ENCODE data around the gene SERPINH1.
"Not testable (repeated sequence)": the region's sequence is repeated elsewhere in the genome, so short reads cannot be mapped to it uniquely, and the experiment has no call there.

SERPINH1 gene

DNA sequence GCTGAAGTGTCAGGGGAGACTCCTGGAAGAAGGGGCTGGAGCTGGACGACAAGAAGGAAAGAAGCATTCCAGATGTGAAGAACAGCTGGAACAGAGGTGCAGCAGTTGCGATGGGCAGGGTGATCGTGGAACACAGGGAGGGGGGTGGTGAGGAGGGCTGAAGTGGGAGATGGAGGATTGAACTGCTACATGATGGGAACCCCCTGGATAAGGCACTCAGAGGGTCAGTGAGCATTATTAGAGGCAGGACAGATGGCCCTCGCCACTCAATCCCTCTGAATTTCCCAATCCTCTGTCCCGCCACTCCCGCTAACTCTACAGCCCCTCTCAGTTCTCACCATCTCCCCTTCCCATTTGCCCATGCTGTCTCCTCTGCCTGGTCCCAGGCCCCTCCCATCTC is 14.0 kb downstream of the SERPINH1 start:
- DNase-seq: no peak

GRCh38 chr11:75576499-75576918 is 14.5 kb downstream of the SERPINH1 start:
- no peak for DNase-seq

DNA sequence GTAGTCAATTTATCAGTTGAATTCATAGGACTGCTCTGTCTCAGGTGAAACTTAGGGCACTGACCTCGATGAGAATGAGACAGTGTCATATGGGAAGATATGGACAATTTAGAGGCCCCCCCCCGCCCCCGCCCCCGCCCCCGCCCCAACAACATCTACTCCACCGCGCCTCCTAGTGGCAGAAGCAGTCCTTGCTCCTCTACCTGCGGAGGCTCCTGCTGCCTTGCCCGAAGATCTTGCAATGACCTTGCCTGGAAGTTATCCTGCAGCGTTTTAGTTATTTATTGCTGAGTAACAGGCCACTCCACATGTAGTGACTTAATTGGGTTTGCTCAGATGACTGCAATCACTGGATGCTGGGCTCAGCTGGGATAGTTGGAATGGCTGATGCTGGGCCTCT is 15.2 kb downstream of the SERPINH1 start:
- DNase-seq: peak; percentile 21 to 59 (median 42)

DNA sequence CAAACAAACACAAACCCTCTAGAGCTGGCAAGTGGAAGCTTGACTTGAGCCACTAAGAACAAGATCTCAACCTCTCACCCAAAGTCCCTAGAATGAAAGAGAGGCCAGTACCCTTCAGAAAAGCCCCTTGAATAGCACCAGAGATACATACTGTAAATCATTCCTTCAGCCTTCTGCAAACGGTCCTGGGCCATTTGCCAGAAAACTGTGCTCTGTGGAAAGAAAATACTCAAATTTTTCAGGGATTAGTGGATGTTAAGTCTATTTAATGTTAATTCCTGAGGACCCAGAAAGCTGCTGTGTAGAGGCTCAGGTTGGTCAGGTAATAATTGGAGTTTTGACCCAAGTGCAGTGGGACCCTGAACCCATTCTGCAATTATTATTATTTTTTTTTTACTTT is 16.9 kb downstream of the SERPINH1 start:
- no peak for DNase-seq

DNA sequence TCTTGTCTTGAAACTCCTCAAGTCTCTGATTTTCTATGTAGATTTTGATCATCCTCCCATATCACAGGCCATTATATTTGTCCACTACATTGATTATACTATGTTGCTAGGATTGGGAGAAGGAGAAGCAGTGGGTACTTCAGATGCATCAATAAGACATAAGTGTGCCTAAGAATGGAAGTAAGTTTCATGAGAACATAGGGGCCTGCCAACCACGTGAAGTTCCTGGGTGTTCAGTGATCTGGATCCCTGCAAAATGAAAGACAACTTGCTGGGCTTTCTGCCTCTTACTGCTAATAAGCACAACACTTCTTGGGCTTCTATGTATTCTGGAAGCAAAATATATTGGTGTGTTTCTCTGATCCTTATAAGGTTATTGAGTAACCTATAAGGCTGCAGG is 17.8 kb downstream of the SERPINH1 start:
- no peak for DNase-seq

GRCh38 chr11:75582506-75582894 is 20.4 kb downstream of the SERPINH1 start:
- peak in 1 of 5 donors; percentile 14 for DNase-seq

GRCh38 chr11:75582895-75583717 is 21.1 kb downstream of the SERPINH1 start:
- DNase-seq: peak in 3 of 5 donors; percentile 22 to 70 (median 41)

DNA sequence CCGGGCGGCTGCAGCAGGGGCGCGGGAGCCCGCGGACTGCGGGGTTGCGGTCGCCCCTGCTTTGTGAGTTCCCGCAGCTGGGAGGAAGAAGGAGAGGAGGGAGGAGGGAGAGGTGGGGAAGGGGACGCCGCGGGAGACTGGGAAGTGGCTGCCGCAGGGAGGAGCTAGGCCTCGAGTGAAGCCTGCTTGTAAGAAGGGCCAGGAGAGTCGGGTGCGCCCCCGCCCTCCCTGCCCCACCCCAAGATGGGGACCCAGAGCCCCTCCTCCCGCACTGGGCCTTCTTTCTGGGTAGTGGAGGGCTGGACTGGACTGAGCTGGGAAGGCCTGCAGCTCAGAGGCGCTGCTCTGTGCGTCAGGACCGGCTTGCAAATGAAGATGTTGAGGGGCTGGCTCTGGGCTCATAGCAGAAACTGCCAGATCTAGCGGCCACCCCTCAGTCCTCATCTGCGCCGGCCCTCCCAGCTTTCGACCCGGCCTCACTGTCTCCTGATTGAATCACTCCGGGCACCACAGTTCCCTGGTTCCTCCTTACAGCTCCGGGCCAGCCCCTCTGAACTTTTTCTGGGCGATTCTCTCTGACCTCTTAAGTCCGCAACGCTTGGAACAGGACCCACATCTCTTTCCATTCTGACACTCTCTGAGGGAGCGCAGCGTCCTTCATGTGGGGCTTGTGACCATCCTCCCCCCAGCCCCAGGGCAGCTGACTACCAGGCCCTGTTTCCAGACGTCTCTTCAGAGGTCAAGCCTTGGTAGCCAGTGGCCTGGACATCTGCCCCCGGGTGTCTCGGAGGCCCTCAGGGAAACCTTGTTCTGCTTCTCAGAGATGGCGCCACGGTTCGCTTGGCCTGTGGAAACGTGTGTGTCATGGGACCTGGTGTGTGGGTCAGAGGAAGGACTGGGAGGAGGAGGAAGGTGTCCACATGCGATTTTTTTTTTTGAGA is 21.9 kb downstream of the SERPINH1 start:
- DNase-seq: no peak

- DNase-seq: not testable (repeated sequence)
These were observed 22.7 kb downstream of the SERPINH1 start for GRCh38 chr11:75584659-75585292.

GRCh38 chr11:75585293-75585670 is 23.2 kb downstream of the SERPINH1 start:
- no peak for DNase-seq

DNA sequence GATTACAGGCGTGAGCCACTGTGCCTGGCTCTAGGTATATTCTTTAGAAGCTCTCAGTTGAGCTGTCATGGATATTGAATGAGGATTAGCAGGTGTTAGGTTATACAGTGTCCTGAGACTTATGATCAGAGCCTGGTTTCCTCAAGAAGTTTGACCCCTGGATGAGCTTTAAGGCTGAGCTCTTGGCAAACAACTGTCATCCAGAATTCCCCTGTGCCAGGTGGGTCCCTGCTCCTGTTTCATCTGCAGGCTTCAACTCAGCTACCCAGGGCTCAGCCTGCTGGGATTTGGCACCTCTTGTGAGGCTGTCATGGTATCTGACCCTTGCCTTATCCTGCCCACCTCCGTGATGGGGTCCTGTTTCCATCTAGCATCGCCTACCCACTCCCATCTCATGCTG is 24.3 kb downstream of the SERPINH1 start:
- no peak for DNase-seq

GRCh38 chr11:75588051-75588481 is 26.0 kb downstream of the SERPINH1 start:
- DNase-seq: no peak

GRCh38 chr11:75589051-75589450 is 27.0 kb downstream of the SERPINH1 start:
- no peak for DNase-seq

DNA sequence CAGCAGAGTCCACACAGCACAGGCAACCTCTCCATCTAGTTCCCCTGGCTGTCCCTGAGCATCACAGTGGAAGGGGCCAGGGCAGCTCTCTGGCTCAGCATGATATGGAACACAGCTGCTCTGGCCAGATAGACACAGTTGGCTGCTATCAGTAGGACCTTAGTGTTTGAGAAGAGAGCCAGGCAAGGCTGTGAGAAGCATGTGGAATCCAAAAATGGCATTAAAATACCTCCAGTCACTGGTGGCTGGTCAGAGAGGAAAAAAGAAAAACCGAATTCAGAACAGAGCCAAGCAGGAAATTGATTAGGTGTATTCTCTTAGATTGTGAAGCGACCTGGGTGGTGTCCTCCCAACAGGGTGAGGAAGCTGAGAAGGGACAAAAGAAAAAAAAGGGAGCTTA is 27.9 kb downstream of the SERPINH1 start:
- DNase-seq: no peak

GRCh38 chr11:75591371-75591770 is 29.3 kb downstream of the SERPINH1 start:
- DNase-seq: no peak

DNA sequence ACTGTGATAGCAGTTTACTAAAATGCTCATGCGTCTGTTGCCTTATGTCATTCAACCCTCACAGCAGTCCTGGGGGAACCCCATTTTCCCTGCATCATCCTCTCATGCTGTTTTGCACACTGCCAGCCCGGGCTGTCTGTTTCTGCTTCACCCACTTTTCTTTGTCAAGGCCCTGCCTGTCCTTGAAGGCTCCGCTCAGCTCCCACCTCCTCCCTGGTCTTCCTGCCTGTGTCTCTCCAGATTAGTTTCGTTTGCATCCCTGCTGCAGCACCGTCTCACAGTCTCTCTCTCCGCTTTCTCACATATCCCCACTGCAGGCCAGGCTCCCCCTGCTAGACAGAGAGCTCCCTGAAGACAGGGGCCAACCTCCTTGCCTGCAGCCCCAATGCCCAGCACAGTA is 29.9 kb downstream of the SERPINH1 start:
- DNase-seq: no peak

GRCh38 chr11:75592715-75593114 is 30.7 kb downstream of the SERPINH1 start:
- no peak for DNase-seq

DNA sequence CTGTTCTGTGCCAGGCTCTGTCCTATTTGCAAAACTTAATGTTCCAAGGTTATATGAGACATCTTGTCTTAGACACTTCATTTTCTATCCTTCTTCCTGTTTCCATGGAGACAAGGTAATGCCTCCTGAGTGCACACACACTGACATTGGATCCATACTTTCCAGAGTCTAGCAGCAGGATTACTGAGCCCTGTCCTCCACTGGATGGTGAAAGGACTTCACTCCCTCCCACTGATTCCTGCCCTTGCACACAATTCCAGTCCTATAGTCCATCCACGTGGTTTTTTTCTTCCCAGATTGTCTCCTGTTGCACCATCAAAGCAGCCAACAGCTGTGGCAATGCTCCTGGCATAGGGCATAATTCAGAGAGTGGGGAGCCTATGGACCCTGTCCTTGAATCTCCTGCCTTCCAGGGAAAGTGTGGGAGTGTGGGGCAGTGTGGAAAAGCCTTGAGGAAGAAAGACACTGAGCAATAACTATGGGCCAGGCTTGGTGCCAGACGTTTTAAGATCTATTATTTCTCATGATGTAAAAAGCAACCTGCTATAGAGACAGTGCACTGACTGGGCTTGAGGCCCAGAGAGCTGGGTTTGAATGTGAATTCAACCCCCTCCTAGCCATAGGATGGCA is 31.3 kb downstream of the SERPINH1 start:
- no peak for DNase-seq

- DNase-seq: no peak
These were observed 32.2 kb downstream of the SERPINH1 start for GRCh38 chr11:75594211-75594610.

DNA sequence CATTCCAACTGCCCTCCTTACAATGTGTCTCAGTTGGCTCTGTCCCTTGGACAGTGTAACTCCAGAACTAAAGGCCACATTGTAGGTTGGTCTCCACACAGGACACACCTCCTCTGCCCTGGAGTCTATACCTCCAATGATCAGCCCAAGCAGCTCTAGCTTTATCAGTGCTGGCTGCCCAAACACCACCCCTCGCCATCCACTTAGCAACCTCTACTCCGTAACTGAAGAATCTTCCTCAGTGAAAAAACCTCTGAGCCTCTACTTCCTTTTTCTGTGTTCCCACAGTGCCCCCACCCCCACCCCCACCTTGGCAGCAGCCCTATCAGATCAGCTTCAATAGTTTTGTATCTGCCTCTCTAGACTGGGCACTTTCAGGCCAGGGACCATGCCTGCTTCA is 33.4 kb downstream of the SERPINH1 start:
- DNase-seq: no peak

GRCh38 chr11:75596914-75597313 is 34.9 kb downstream of the SERPINH1 start:
- DNase-seq: no peak

DNA sequence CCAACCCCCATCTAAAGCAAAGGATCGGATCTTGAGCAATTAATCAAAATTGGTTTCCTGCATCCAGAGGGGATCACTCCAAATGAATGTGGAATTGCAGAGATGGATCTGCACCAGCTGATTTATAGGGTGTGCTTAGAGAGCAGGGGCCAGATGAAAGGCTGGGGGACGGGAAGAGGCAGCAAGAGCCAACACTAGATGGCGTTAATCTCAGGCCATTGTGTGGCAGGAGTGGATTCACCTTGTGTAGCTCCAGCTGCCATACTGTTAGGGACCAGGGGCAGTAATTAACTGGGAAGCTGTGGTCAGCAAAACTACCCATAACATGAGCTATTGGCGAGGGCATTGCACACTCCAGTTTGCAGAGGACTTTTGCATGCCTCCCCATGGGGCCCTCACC is 35.6 kb downstream of the SERPINH1 start:
- DNase-seq: peak in 1 of 5 donors; percentile 17

DNA sequence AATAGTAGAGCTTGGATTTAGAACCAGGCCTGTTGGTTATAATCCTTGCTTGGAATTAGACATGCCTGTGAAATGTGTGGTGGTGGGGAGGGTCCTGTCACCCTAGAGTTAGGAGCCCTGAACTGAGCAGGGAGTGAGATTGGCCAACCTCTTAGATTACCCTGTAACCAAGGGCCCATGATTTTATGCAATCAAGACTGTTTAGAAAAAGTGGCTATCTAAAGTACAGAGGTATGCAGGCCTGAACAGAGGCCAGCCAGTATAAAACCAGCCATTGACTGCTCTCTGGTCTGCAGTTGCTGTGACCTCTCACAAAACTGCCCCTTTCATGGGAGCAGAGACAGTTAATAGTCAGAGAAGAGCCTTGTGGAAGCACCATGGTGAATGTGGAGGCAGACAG is 36.2 kb downstream of the SERPINH1 start:
- DNase-seq: no peak
